ENCODE results near the gene PDCD5. TPM values are rescaled to one million over a fixed set of nuclear protein-coding genes. Genes with fewer than 3 reads are reported as not detected.

Gene PDCD5
- total and polyA plus RNA-seq, 12 donors: 84.3 to 349 (median 107) TPM

DNA sequence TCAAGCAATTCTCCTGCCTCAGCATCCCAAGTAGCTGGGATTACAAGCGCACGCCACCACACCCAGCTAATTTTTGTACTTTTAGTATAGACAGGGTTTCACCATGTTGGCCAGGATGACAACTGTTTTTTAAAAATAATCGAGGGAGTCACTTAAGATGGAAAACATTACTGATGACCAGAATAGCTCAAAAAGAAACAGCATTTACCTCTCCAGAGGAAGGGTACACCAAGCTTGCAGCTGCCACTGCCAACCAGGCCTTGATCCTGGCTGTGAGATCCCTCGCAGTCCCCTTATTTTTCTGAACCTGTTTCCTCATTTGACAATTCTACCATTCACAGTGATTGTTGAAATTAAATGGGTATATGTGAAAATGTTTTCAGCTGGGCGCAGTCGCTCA is 14.5 kb downstream of the PDCD5 start:
- no peak for DNase-seq

GRCh38 chr19:32598022-32598421 is 17.0 kb downstream of the PDCD5 start:
- H3K36me3 ChIP-seq: peaks cover 0 to 100% (median 54%) of the 10 kb centered on the region in 9 donors
- no peaks in the 10 kb centered on the region for H3K4me1 ChIP-seq
- no peak overlapping the region for H3K27ac ChIP-seq
- TF ChIP-seq CTCF (IDR thresholded peaks at IDR 0.05): no peak
- WGBS, 2 donors: 91 to 92% methylated on average over 11 of the region's 11 CpGs
- no peak for DNase-seq
- H3K9me3 ChIP-seq: no peaks in the 10 kb centered on the region
- intact Hi-C loops (cut with DNase I): no loop called here
- no peak overlapping the region for H3K4me3 ChIP-seq
- H3K27me3 ChIP-seq: no peaks in the 10 kb centered on the region
- ATAC-seq: no peak

More for the DNA sequence above, 14.5 kb downstream of the PDCD5 start:
- H3K4me1 ChIP-seq: no peaks in the 10 kb centered on the region
- ATAC-seq: no peak
- H3K27ac ChIP-seq: no peak overlapping the region
- TF ChIP-seq CTCF (IDR thresholded peaks at IDR 0.05): no peak
- intact Hi-C loops (cut with DNase I): no loop called here
- no peaks in the 10 kb centered on the region for H3K9me3 ChIP-seq
- no peaks in the 10 kb centered on the region for H3K27me3 ChIP-seq
- 96% methylated on average over 6 of the region's 6 CpGs for WGBS, 2 donors
- H3K4me3 ChIP-seq: no peak overlapping the region
- peaks cover 0 to 78% (median 45%) of the 10 kb centered on the region in 9 donors for H3K36me3 ChIP-seq

GRCh38 chr19:32599258-32599657 is 18.3 kb downstream of the PDCD5 start:
- no peak for TF ChIP-seq CTCF (IDR thresholded peaks at IDR 0.05)
- WGBS, 2 donors: 90 to 91% methylated on average over 6 of the region's 6 CpGs
- H3K27me3 ChIP-seq: no peaks in the 10 kb centered on the region
- no peak for DNase-seq
- H3K27ac ChIP-seq: no peak overlapping the region
- H3K4me1 ChIP-seq: no peaks in the 10 kb centered on the region
- peaks cover 0 to 100% (median 58%) of the 10 kb centered on the region in 9 donors for H3K36me3 ChIP-seq
- no peaks in the 10 kb centered on the region for H3K9me3 ChIP-seq
- intact Hi-C loops (cut with DNase I): no loop called here
- no peak for ATAC-seq
- H3K4me3 ChIP-seq: no peak overlapping the region

DNA sequence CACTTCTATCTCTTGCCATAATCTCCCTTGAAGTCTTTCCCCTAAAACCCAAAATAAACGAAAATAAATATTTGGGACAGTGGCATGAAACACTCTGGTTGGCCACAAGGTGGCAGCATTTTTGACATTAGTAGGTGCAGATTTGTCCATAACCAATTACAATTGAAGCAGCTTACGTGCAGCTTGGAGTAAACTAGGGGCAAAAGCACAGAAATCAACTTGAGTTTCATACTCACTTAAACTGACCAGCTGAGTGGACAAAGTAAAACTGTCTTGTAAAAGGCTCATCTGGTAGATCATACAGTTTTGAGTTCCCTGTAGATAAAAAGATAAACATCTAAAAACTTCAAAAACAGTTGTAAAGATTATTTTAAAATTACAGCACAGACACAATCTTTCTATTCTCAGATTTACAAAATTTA is 18.8 kb downstream of the PDCD5 start:
- 9 to 11% methylated on average over 2 of the region's 2 CpGs for WGBS, 2 donors
- H3K36me3 ChIP-seq: peaks cover 0 to 100% (median 58%) of the 10 kb centered on the region in 9 donors
- no peaks in the 10 kb centered on the region for H3K27me3 ChIP-seq
- H3K27ac ChIP-seq: no peak overlapping the region
- H3K9me3 ChIP-seq: no peaks in the 10 kb centered on the region
- intact Hi-C loops (cut with DNase I): loop anchor here in 1 of 10 donors (10.0 kb wide), 1 partner anchor 915 kb away; no protein-coding TSS in a partner anchor
- TF ChIP-seq CTCF (IDR thresholded peaks at IDR 0.05): peak; percentile 71 to 85 (median 82)
- peak in 2 of 8 donors; percentile 16 to 48 for ATAC-seq
- H3K4me3 ChIP-seq: no peak overlapping the region
- H3K4me1 ChIP-seq: no peaks in the 10 kb centered on the region
- peak in 1 of 2 donors; percentile 18 for DNase-seq

Measured in heart right ventricle (tissue), 16 donors.